Lung (tissue), 12 donors: Measurements from ENCODE around the gene DOCK4. TPM values are rescaled to one million over a fixed set of nuclear protein-coding genes. Genes with fewer than 3 reads are reported as not detected.

Experiments
- ATAC-seq: fragments of 200-7000 bp; cut with Tn5 transposase; one replicate; pipeline ENCODE4 v1.9.1; 2020; ENCODE audit warnings: moderate number of reproducible peaks; ENCODE audit not compliant: insufficient read depth, low FRiP score
- DNase-seq, 3 donors: peaks; one replicate each; pipeline ENCODE4 v3.0.0-alpha.2; 2013 to 2017
- H3K27ac ChIP-seq, 2 donors: one replicate each; pipeline ENCODE4 v1.5.1; 2013; ENCODE audit warnings: mild to moderate bottlenecking in 2 of 2, moderate library complexity in 2 of 2, control low read depth in 1 of 2, inconsistent platforms in 1 of 2, low read depth in 1 of 2, low read length in 1 of 2
- H3K27me3 ChIP-seq, 3 donors: one replicate each; pipeline ENCODE4 v1.5.1; 2013; ENCODE audit warnings: low read length in 2 of 3; ENCODE audit not compliant: control insufficient read depth in 3 of 3, insufficient read depth in 3 of 3
- H3K36me3 ChIP-seq, 4 donors: one replicate each; pipeline ENCODE4 v1.5.1; 2013; ENCODE audit warnings: low read length in 4 of 4, mild to moderate bottlenecking in 1 of 4, moderate library complexity in 1 of 4; ENCODE audit not compliant: control insufficient read depth in 4 of 4, insufficient read depth in 4 of 4
- H3K4me1 ChIP-seq, 5 donors: one replicate each; pipeline ENCODE4 v1.5.1; 2013; ENCODE audit warnings: low read length in 5 of 5, mild to moderate bottlenecking in 2 of 5, moderate library complexity in 1 of 5; ENCODE audit not compliant: control insufficient read depth in 5 of 5, insufficient read depth in 5 of 5
- H3K4me3 ChIP-seq: one replicate; pipeline ENCODE4 v1.5.1; 2013; ENCODE audit warnings: mild to moderate bottlenecking, control low read depth, moderate library complexity
- H3K9ac ChIP-seq, 2 donors: one replicate each; pipeline ENCODE4 v1.5.1; 2013; ENCODE audit warnings: low read length in 2 of 2, control low read depth in 1 of 2; ENCODE audit not compliant: insufficient read depth in 1 of 2
- H3K9me3 ChIP-seq, 4 donors: one replicate each; pipeline ENCODE4 v1.5.1; 2013; ENCODE audit warnings: low read length in 3 of 4, mild to moderate bottlenecking in 1 of 4, moderate library complexity in 1 of 4; ENCODE audit not compliant: control insufficient read depth in 4 of 4, insufficient read depth in 3 of 4
- CTCF ChIP-seq: IDR thresholded peaks from 2 replicates; pipeline ENCODE4 v1.5.1; 2012; ENCODE audit warnings: mild to moderate bottlenecking; ENCODE audit errors: control extremely low read depth, extremely low read depth
- WGBS, 2 donors: extraction: QIAGEN DNeasy Blood & Tissue Kit; methylation state at CpG; one replicate each; pipeline ENCODE4 v1.1.7; 2013; 5-methylcytosine and 5-hydroxymethylcytosine counted together
- polyA plus RNA-seq, 2 donors: library from polyadenylated mRNA; stranded (reverse); fragments of 200-250 nt; gene quantifications; one replicate each; pipeline ENCODE4 v1.2.1, GENCODE V29; 2013
- total RNA-seq, 2 donors: library from RNA; depleted of rRNA in 1 of 2; stranded (reverse); fragments of >200 nt in 1 of 2; gene quantifications; one replicate each; pipeline ENCODE4 v1.2.1, GENCODE V29; 2014 to 2021
- donor health status: control.
- donor health status: control.
- donor health status: Bipolar disorder and iron deficiency.
- donor health status: healthy.
- donor health status: DM: yes; HTN: yes; CAD: no.

DOCK4 gene
- total and polyA plus RNA-seq, 4 donors: 18.7 to 163 (median 40.3) TPM

GRCh38 chr7:111705807-111706206 is 500.4 kb downstream of the DOCK4 start:
- Histone ChIP-seq H3K4me3 (no peak overlapping the region), H3K4me1 (no peaks in the 10 kb centered on the region)

GRCh38 chr7:111697771-111698170 is 508.4 kb downstream of the DOCK4 start:
- H3K9me3 ChIP-seq: peaks cover 0 to 5% (median 0%) of the 10 kb centered on the region in 4 donors
- WGBS, 2 donors: 77 to 92% methylated on average over 1 of the region's 1 CpG
- no peak overlapping the region for H3K9ac ChIP-seq
- no peak overlapping the region for H3K4me3 ChIP-seq
- no peak overlapping the region for H3K27ac ChIP-seq
- H3K4me1 ChIP-seq: no peaks in the 10 kb centered on the region
- DNase-seq (no peak), ATAC-seq (no peak)
- no peak for TF ChIP-seq CTCF
- no peaks in the 10 kb centered on the region for H3K36me3 ChIP-seq
- no peaks in the 10 kb centered on the region for H3K27me3 ChIP-seq

More at GRCh38 chr7:111705807-111706206, 500.4 kb downstream of the DOCK4 start:
- DNase-seq: no peak
- H3K9ac ChIP-seq: no peak overlapping the region
- no peaks in the 10 kb centered on the region for H3K27me3 ChIP-seq
- H3K9me3 ChIP-seq: peaks cover 0 to 3% (median 0%) of the 10 kb centered on the region in 4 donors
- ATAC-seq: no peak
- no peak overlapping the region for H3K27ac ChIP-seq
- H3K36me3 ChIP-seq: no peaks in the 10 kb centered on the region
- 87 to 93% methylated on average over 5 of the region's 5 CpGs for WGBS, 2 donors
- no peak for TF ChIP-seq CTCF

- Histone ChIP-seq H3K36me3 (no peaks in the 10 kb centered on the region), H3K9me3 (peaks cover 0 to 3% (median 0%) of the 10 kb centered on the region in 4 donors), H3K27ac (no peak overlapping the region), H3K27me3 (no peaks in the 10 kb centered on the region), H3K4me3 (no peak overlapping the region), H3K4me1 (no peaks in the 10 kb centered on the region), H3K9ac (no peak overlapping the region)
- 83% methylated on average over 2 of the region's 2 CpGs for WGBS, 2 donors
- DNase-seq (no peak), ATAC-seq (no peak)
- no peak for TF ChIP-seq CTCF
Measured at GRCh38 chr7:111694376-111694775, 511.8 kb downstream of the DOCK4 start.
